ENCODE results near the gene FANCC. TPM values are rescaled to one million over a fixed set of nuclear protein-coding genes. Genes with fewer than 3 reads are reported as not detected.
A peak's percentile ranks its signal among the peaks of the same experiment; 100 is the strongest.

FANCC gene
- total and polyA plus RNA-seq, 2 experiments from 2014 or later: 13.1 to 15.6 TPM

GRCh38 chr9:95076696-95077052 is 240.8 kb downstream of the FANCC start:
- no peak overlapping the region for H2AFZ ChIP-seq
- no peak overlapping the region for H3K4me3 ChIP-seq
- H3K27ac ChIP-seq: peak overlapping the region; percentile 64
- H3K4me1 ChIP-seq (ENCODE audit: insufficient read depth): peaks cover 48% of the 10 kb centered on the region
- DNase-seq (ENCODE audit: low spot score): no peak
- H3K4me2 ChIP-seq: peak overlapping the region; percentile 43
- no peaks in the 10 kb centered on the region for H3K27me3 ChIP-seq
- H4K20me1 ChIP-seq (ENCODE audit: insufficient read depth, poor library complexity, severe bottlenecking): peaks cover 81% of the 10 kb centered on the region
- WGBS (ENCODE audit: low lambda C conversion rate, missing lambda C conversion rate): 85% methylated on average over 1 of the region's 1 CpG
- H3K9me3 ChIP-seq (ENCODE audit: low read depth): no peaks in the 10 kb centered on the region
- H3K36me3 ChIP-seq (replicated peaks; ENCODE audit: insufficient read depth, low read depth): no peaks in the 10 kb centered on the region
- peaks cover 99% of the 10 kb centered on the region for H3K79me2 ChIP-seq
- no peaks in the 10 kb centered on the region for H3K9me2 ChIP-seq (replicated peaks; ENCODE audit: insufficient read depth)
- TF ChIP-seq CTCF (IDR thresholded peaks at IDR 0.05; ENCODE audit: poor library complexity) (no peak), EZH2phosphoT487 (IDR thresholded peaks at IDR 0.05; ENCODE audit: low read depth, severe bottlenecking, unreplicated experiment) (no peak), EZH2 (IDR thresholded peaks at IDR 0.05; ENCODE audit: borderline replicate concordance) (no peak)

GRCh38 chr9:95075700-95076099 is 241.8 kb downstream of the FANCC start:
- no peak for TF ChIP-seq CTCF (IDR thresholded peaks at IDR 0.05; ENCODE audit: poor library complexity)
- no peak for TF ChIP-seq EZH2phosphoT487 (IDR thresholded peaks at IDR 0.05; ENCODE audit: low read depth, severe bottlenecking, unreplicated experiment)
- no peak for TF ChIP-seq EZH2 (IDR thresholded peaks at IDR 0.05; ENCODE audit: borderline replicate concordance)
- no peak overlapping the region for H3K4me3 ChIP-seq
- H3K9me3 ChIP-seq (ENCODE audit: low read depth): no peaks in the 10 kb centered on the region
- H3K27ac ChIP-seq: no peak overlapping the region
- H3K36me3 ChIP-seq (replicated peaks; ENCODE audit: insufficient read depth, low read depth): no peaks in the 10 kb centered on the region
- WGBS (ENCODE audit: low lambda C conversion rate, missing lambda C conversion rate): 96% methylated on average over 7 of the region's 7 CpGs
- no peaks in the 10 kb centered on the region for H3K9me2 ChIP-seq (replicated peaks; ENCODE audit: insufficient read depth)
- no peak overlapping the region for H3K4me2 ChIP-seq
- DNase-seq (ENCODE audit: low spot score): no peak
- H3K4me1 ChIP-seq (ENCODE audit: insufficient read depth): peaks cover 57% of the 10 kb centered on the region
- peaks cover 100% of the 10 kb centered on the region for H3K79me2 ChIP-seq
- no peaks in the 10 kb centered on the region for H3K27me3 ChIP-seq
- no peak overlapping the region for H2AFZ ChIP-seq
- peaks cover 90% of the 10 kb centered on the region for H4K20me1 ChIP-seq (ENCODE audit: insufficient read depth, poor library complexity, severe bottlenecking)

GRCh38 chr9:95074632-95075031 is 242.9 kb downstream of the FANCC start:
- 88% methylated on average over 9 of the region's 9 CpGs for WGBS (ENCODE audit: low lambda C conversion rate, missing lambda C conversion rate)
- Histone ChIP-seq H3K9me3 (ENCODE audit: low read depth) (no peaks in the 10 kb centered on the region), H3K9me2 (replicated peaks; ENCODE audit: insufficient read depth) (no peaks in the 10 kb centered on the region), H3K4me2 (no peak overlapping the region), H3K27me3 (no peaks in the 10 kb centered on the region), H3K4me3 (no peak overlapping the region), H3K79me2 (peaks cover 98% of the 10 kb centered on the region), H3K36me3 (replicated peaks; ENCODE audit: insufficient read depth, low read depth) (no peaks in the 10 kb centered on the region), H3K27ac (no peak overlapping the region), H3K4me1 (ENCODE audit: insufficient read depth) (peaks cover 64% of the 10 kb centered on the region), H4K20me1 (ENCODE audit: insufficient read depth, poor library complexity, severe bottlenecking) (peaks cover 92% of the 10 kb centered on the region), H2AFZ (no peak overlapping the region)
- TF ChIP-seq CTCF (IDR thresholded peaks at IDR 0.05; ENCODE audit: poor library complexity) (no peak), EZH2phosphoT487 (IDR thresholded peaks at IDR 0.05; ENCODE audit: low read depth, severe bottlenecking, unreplicated experiment) (no peak), EZH2 (IDR thresholded peaks at IDR 0.05; ENCODE audit: borderline replicate concordance) (no peak)
- DNase-seq (ENCODE audit: low spot score): no peak

GRCh38 chr9:95073918-95074317 is 243.6 kb downstream of the FANCC start:
- no peaks in the 10 kb centered on the region for H3K9me2 ChIP-seq (replicated peaks; ENCODE audit: insufficient read depth)
- no peak for TF ChIP-seq EZH2phosphoT487 (IDR thresholded peaks at IDR 0.05; ENCODE audit: low read depth, severe bottlenecking, unreplicated experiment)
- no peak for TF ChIP-seq CTCF (IDR thresholded peaks at IDR 0.05; ENCODE audit: poor library complexity)
- no peak for TF ChIP-seq EZH2 (IDR thresholded peaks at IDR 0.05; ENCODE audit: borderline replicate concordance)
- no peaks in the 10 kb centered on the region for H3K9me3 ChIP-seq (ENCODE audit: low read depth)
- no peaks in the 10 kb centered on the region for H3K36me3 ChIP-seq (replicated peaks; ENCODE audit: insufficient read depth, low read depth)
- no peak overlapping the region for H3K4me3 ChIP-seq
- peaks cover 92% of the 10 kb centered on the region for H4K20me1 ChIP-seq (ENCODE audit: insufficient read depth, poor library complexity, severe bottlenecking)
- WGBS (ENCODE audit: low lambda C conversion rate, missing lambda C conversion rate): 92% methylated on average over 5 of the region's 5 CpGs
- peaks cover 98% of the 10 kb centered on the region for H3K79me2 ChIP-seq
- H3K4me2 ChIP-seq: no peak overlapping the region
- no peak overlapping the region for H3K27ac ChIP-seq
- no peak overlapping the region for H2AFZ ChIP-seq
- H3K4me1 ChIP-seq (ENCODE audit: insufficient read depth): peaks cover 59% of the 10 kb centered on the region
- H3K27me3 ChIP-seq: no peaks in the 10 kb centered on the region
- DNase-seq (ENCODE audit: low spot score): no peak
